ENCODE results near the gene STK38. TPM values are rescaled to one million over a fixed set of nuclear protein-coding genes. Genes with fewer than 3 reads are reported as not detected.

Gene STK38
- total and polyA plus RNA-seq, 9 of the 15 experiments (the other 6 are each of a cell fraction or from before 2014, with no cell fraction given), result 5.7 to 28.7 (median 19.5) TPM

GRCh38 chr6:36594029-36594815 lies 46.9 kb upstream of the STK38 start, which contains the start of gene SRSF3 (continued):
- TF ChIP-seq SETDB1 (IDR thresholded peaks at IDR 0.05; ENCODE audit: low read length) (no peak), BACH1 (tag; IDR thresholded peaks at IDR 0.05) (no peak), ZBTB5 (IDR thresholded peaks at IDR 0.05) (no peak), RBM15 (IDR thresholded peaks at IDR 0.05; ENCODE audit: insufficient read depth, low read length) (no peak), FIP1L1 (IDR thresholded peaks at IDR 0.05; ENCODE audit: low read depth, low read length, poor library complexity, severe bottlenecking) (no peak), ZNF232 (CRISPR knock-in tag; IDR thresholded peaks at IDR 0.05) (no peak), HLTF (IDR thresholded peaks at IDR 0.05) (peak; percentile 70; the same call in 1 of the 2 replicates), ZKSCAN8 (CRISPR knock-in tag; IDR thresholded peaks at IDR 0.05) (no peak), RBM22 (IDR thresholded peaks at IDR 0.05; ENCODE audit: low read depth, low read length, poor library complexity, severe bottlenecking) (peak; percentile 98), NBN (IDR thresholded peaks at IDR 0.05; ENCODE audit: low read depth) (peak; percentile 88), PCBP1 (IDR thresholded peaks at IDR 0.05; ENCODE audit: low read depth, low read length, poor library complexity, severe bottlenecking) (peak; percentile 71), BHLHE40 (IDR thresholded peaks at IDR 0.05; ENCODE audit: low read length) (no peak; the same call in none of the 2 replicates), ID3 (CRISPR knock-in tag; IDR thresholded peaks at IDR 0.05) (no peak), ID3 (tag; IDR thresholded peaks at IDR 0.05) (peak; percentile 54; the same call in 1 of the 2 replicates), RBM17 (IDR thresholded peaks at IDR 0.05; ENCODE audit: borderline replicate concordance, low read depth, low read length) (no peak), CHAMP1 (IDR thresholded peaks at IDR 0.05) (peak; percentile 82; the same call in 1 of the 2 replicates), SP2 (IDR thresholded peaks at IDR 0.05; ENCODE audit: extremely low read depth, low read depth, low read length, poor library complexity, severe bottlenecking) (no peak), CTBP1 (IDR thresholded peaks at IDR 0.05; ENCODE audit: borderline replicate concordance) (peak; percentile 93), ZNF766 (CRISPR knock-in tag; conservative IDR thresholded peaks at IDR 0.05) (peak; percentile 75; the same call in 1 of the 2 replicates), ETS1 (conservative IDR thresholded peaks at IDR 0.05; ENCODE audit: control insufficient read depth, low read depth, low read length) (peak; percentile 86; the same call in 1 of the 2 replicates)

All from K562 (cell line).